ENCODE data around the gene CD180.

The CD180 gene

DNA sequence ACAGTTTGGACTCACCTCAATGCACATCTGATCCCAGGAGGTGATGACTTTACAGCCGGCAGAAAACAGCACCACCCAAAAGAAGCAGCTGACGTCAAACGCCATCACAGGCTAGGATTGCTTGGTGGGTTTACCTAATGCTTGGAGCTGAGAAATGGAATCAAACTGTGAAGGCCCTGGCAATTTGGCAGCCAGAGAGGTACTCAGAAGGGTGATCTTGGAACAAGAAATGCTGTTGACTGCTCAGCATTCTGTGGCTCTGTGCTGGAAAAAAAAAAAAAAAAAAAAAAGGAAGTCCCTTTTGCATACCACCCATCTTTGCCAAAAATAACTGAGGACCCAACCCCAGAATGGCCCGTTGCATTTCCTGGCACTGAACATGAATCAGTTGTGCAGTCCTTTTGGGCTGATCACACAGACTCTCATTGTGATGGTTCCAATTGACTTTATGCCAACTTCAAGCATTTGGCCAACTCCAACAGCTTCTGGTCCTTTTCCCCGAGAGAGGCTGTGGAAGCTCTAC is at the start of gene CD180:
CD180 (minus strand) TSS at position 263 of the 523 bp plus-strand sequence; CDS start at position 105, 158 bp downstream.
- Histone ChIP-seq H3K36me3 (ENCODE audit: insufficient read depth, low read length) (no peaks in the 10 kb centered on the region), H3K9ac (ENCODE audit: insufficient read length) (no peak within 1 kb of the TSS), H3K9me3 (ENCODE audit: low read depth, low read length) (no peaks in the 10 kb centered on the region), H3K27ac (no peak within 1 kb of the TSS), H3K4me3 (no peak within 1 kb of the TSS)
- DNase-seq (ENCODE audit: low read depth, low spot score) = no peak
- TF ChIP-seq POLR2AphosphoS5 (IDR thresholded peaks at IDR 0.05; ENCODE audit: borderline replicate concordance, low read depth, low read length) = no peak
- TF ChIP-seq EZH2 (IDR thresholded peaks at IDR 0.05) = no peak
- TF ChIP-seq FOXP2 (optimal IDR thresholded peaks at IDR 0.05; ENCODE audit: control extremely low read depth, extremely low read length, insufficient read depth) = no peak

DNA sequence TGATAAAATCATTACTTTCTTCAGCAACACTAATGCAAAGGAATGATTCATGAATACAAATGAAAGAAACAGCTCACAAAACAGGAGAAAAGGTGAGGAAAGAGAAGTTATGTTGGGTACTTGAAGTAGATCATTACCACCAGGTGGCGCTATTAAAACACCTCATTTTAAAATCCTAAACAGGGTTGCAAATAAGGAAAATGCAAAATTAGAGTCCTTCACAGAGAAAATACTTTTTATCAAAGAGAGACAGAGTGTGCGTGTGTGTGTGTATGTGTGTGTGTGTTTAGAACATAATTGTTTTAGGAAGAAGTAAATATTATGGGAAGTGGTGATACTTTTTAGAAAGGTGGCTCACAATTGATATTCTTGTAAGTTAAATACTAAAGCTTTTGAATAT is 49.5 kb upstream of the CD180 start:
- TF ChIP-seq EZH2 (IDR thresholded peaks at IDR 0.05) (no peak), POLR2AphosphoS5 (IDR thresholded peaks at IDR 0.05; ENCODE audit: borderline replicate concordance, low read depth, low read length) (0 out of 2 replicates have a peak, but pooled peaks have one; percentile 8), FOXP2 (optimal IDR thresholded peaks at IDR 0.05; ENCODE audit: control extremely low read depth, extremely low read length, insufficient read depth) (no peak)
- Histone ChIP-seq H3K9ac (ENCODE audit: insufficient read length) (peak overlapping the region; percentile 81), H3K9me3 (ENCODE audit: low read depth, low read length) (no peaks in the 10 kb centered on the region), H3K36me3 (ENCODE audit: insufficient read depth, low read length) (no peaks in the 10 kb centered on the region), H3K4me3 (peak overlapping the region; percentile 56), H3K27ac (peak overlapping the region; percentile 99)
- DNase-seq (ENCODE audit: low read depth, low spot score) = peak; percentile 99

DNA sequence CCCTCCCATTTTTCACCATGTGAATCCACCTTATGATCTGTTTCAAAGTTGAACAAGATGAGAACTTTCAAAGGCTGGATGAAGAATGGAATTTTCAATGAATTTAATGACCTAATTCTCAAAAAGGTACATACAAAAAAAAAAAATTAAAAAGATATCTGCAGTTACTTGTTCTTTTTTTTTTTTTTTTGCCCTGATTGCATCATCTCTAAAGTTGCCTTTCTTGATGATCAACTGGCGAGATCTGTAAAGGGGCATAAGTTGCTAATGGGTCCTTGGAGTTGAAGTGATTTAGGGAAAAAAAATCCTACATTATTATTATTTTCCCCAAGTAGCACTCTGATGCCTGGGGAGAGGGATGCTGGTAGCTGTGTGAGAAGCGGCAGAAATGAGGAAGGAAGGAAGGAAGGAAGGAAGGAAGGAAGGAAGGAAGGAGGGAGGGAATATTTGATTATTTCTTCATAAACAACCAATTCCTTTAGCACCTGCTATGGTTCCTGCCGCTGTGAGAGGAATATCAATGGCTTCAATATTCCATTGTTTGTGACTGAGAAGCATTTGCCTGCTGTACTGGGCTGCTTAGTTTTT is 48.8 kb upstream of the CD180 start:
- H3K4me3 ChIP-seq = peak overlapping the region; percentile 56
- peak overlapping the region; percentile 81 for H3K9ac ChIP-seq (ENCODE audit: insufficient read length)
- peak overlapping the region; percentile 99 for H3K27ac ChIP-seq
- no peaks in the 10 kb centered on the region for H3K9me3 ChIP-seq (ENCODE audit: low read depth, low read length)
- no peaks in the 10 kb centered on the region for H3K36me3 ChIP-seq (ENCODE audit: insufficient read depth, low read length)
- TF ChIP-seq FOXP2 (optimal IDR thresholded peaks at IDR 0.05; ENCODE audit: control extremely low read depth, extremely low read length, insufficient read depth) (peak; percentile 20), EZH2 (IDR thresholded peaks at IDR 0.05) (no peak), POLR2AphosphoS5 (IDR thresholded peaks at IDR 0.05; ENCODE audit: borderline replicate concordance, low read depth, low read length) (peak; percentile 52; the same call in 1 of the 2 replicates)
- peak; percentile 98 for DNase-seq (ENCODE audit: low read depth, low spot score)

DNA sequence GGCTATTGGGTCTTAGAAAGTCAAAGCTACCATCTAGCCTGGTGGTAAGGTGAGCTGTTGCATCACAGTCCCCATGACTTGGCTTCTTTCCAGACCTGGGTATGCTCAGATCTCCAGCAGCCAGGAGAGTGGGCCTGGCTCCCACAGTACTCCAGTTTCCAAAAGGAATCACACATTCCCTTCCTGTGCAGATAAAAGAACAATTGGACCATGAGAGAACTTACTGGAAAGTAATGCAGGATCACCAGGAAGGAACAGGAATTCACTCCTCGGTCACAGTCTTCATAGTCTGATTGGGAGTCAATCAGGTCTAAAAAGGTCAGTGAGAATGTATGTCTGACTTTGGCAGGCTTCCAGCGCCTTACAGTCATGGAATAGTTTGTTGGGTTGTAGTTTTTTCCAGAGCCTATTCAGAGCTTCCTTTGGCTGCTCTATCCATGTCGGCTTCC is 47.8 kb upstream of the CD180 start:
- peak overlapping the region; percentile 71 for H3K9ac ChIP-seq (ENCODE audit: insufficient read length)
- no peak overlapping the region for H3K4me3 ChIP-seq
- peak overlapping the region; percentile 99 for H3K27ac ChIP-seq
- no peaks in the 10 kb centered on the region for H3K9me3 ChIP-seq (ENCODE audit: low read depth, low read length)
- DNase-seq (ENCODE audit: low read depth, low spot score) = no peak
- H3K36me3 ChIP-seq (ENCODE audit: insufficient read depth, low read length) = no peaks in the 10 kb centered on the region
- TF ChIP-seq POLR2AphosphoS5 (IDR thresholded peaks at IDR 0.05; ENCODE audit: borderline replicate concordance, low read depth, low read length) (no peak), EZH2 (IDR thresholded peaks at IDR 0.05) (no peak), FOXP2 (optimal IDR thresholded peaks at IDR 0.05; ENCODE audit: control extremely low read depth, extremely low read length, insufficient read depth) (no peak)

DNA sequence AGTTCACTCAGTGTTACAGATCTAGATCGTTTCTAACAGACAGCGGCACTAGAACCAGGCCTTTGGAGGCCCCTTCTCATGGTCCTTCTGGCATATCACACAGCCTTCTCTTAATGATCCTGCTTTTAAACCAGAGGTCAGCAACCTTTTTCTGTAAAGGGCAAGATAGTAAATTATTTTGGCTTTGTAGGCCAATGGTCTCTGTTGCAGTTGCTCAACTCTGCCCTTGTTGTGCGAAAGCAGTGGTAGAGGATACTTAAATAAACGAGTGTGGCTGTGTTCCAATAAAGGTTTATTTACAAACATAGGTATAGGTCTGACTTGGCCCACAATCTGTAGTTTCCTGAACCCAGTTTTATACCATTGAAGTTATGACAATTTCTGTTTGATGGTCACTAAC is 47.3 kb upstream of the CD180 start:
- TF ChIP-seq POLR2AphosphoS5 (IDR thresholded peaks at IDR 0.05; ENCODE audit: borderline replicate concordance, low read depth, low read length) (no peak), EZH2 (IDR thresholded peaks at IDR 0.05) (no peak), FOXP2 (optimal IDR thresholded peaks at IDR 0.05; ENCODE audit: control extremely low read depth, extremely low read length, insufficient read depth) (no peak)
- no peaks in the 10 kb centered on the region for H3K36me3 ChIP-seq (ENCODE audit: insufficient read depth, low read length)

DNA sequence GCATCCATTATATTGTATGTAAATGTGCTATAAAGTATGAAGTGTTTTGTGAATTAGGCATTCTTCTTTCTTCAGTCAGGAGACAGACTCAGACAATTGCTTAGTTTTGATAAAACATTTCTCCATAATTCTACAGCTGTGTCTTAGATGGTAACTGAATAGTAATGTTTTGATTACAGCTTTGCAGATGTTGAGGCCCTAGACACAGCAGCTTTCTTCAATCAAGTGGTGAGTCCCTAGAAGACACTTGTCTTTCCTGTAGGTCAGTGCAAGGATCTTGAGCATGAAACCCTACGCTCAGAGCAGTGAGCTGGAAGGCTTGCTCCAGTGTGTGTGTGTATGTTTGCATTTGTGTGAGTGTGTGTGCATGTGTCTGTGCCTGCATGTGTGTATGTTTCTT is 46.8 kb upstream of the CD180 start:
- Histone ChIP-seq H3K9me3 (ENCODE audit: low read depth, low read length) (no peaks in the 10 kb centered on the region), H3K36me3 (ENCODE audit: insufficient read depth, low read length) (no peaks in the 10 kb centered on the region), H3K4me3 (no peak overlapping the region), H3K9ac (ENCODE audit: insufficient read length) (no peak overlapping the region), H3K27ac (peak overlapping the region; percentile 99)
- DNase-seq (ENCODE audit: low read depth, low spot score) = no peak
- no peak for TF ChIP-seq FOXP2 (optimal IDR thresholded peaks at IDR 0.05; ENCODE audit: control extremely low read depth, extremely low read length, insufficient read depth)
- TF ChIP-seq POLR2AphosphoS5 (IDR thresholded peaks at IDR 0.05; ENCODE audit: borderline replicate concordance, low read depth, low read length) = no peak
- TF ChIP-seq EZH2 (IDR thresholded peaks at IDR 0.05) = no peak

More for the DNA sequence above, 47.3 kb upstream of the CD180 start:
- DNase-seq (ENCODE audit: low read depth, low spot score) = no peak
- Histone ChIP-seq H3K9me3 (ENCODE audit: low read depth, low read length) (no peaks in the 10 kb centered on the region), H3K27ac (peak overlapping the region; percentile 99), H3K9ac (ENCODE audit: insufficient read length) (no peak overlapping the region), H3K4me3 (no peak overlapping the region)

DNA sequence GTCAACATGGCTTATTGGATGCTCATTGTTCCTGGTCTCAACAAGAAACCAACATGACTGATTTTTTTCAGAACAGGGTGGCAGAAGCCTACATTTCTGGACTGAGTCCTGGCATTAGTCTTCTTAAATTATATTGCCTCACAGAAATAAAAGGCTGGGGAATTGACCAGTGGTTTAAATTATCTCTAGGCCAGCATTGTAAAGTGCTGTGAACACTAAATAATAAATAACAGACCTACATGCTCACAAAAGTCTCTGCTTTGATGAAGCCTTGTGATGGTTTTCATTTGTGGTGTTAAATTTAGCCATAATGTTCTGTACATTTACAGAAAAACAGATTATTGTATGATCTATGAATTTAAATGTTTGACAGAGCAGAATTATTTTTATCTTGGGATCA is 44.7 kb upstream of the CD180 start:
- Histone ChIP-seq H3K27ac (peak overlapping the region; percentile 61), H3K36me3 (ENCODE audit: insufficient read depth, low read length) (no peaks in the 10 kb centered on the region), H3K9me3 (ENCODE audit: low read depth, low read length) (no peaks in the 10 kb centered on the region), H3K4me3 (no peak overlapping the region), H3K9ac (ENCODE audit: insufficient read length) (no peak overlapping the region)
- DNase-seq (ENCODE audit: low read depth, low spot score) = no peak
- no peak for TF ChIP-seq EZH2 (IDR thresholded peaks at IDR 0.05)
- TF ChIP-seq POLR2AphosphoS5 (IDR thresholded peaks at IDR 0.05; ENCODE audit: borderline replicate concordance, low read depth, low read length) = no peak
- no peak for TF ChIP-seq FOXP2 (optimal IDR thresholded peaks at IDR 0.05; ENCODE audit: control extremely low read depth, extremely low read length, insufficient read depth)

DNA sequence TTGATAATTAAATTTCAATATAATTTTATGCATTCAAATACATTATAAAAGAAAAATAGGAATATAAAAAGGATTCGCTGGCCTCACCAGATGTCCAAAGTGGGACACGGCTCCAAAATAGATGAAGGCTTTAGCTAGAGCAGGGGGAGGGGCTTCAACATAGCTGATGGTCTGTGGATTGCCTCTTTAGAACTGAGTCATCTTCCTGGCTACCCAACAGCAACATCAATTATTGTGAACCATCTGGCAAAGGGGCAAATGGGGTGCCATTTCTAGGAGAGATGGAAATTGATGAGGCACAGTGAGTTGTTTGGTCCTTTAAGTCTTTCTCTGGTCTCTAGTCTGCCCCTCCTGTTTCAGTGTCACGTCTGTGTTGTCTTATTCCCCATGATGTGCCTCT is 44.2 kb upstream of the CD180 start:
- Histone ChIP-seq H3K27ac (peak overlapping the region; percentile 61), H3K9ac (ENCODE audit: insufficient read length) (no peak overlapping the region), H3K4me3 (no peak overlapping the region), H3K36me3 (ENCODE audit: insufficient read depth, low read length) (no peaks in the 10 kb centered on the region), H3K9me3 (ENCODE audit: low read depth, low read length) (no peaks in the 10 kb centered on the region)
- no peak for DNase-seq (ENCODE audit: low read depth, low spot score)
- TF ChIP-seq POLR2AphosphoS5 (IDR thresholded peaks at IDR 0.05; ENCODE audit: borderline replicate concordance, low read depth, low read length) = no peak
- no peak for TF ChIP-seq FOXP2 (optimal IDR thresholded peaks at IDR 0.05; ENCODE audit: control extremely low read depth, extremely low read length, insufficient read depth)
- TF ChIP-seq EZH2 (IDR thresholded peaks at IDR 0.05) = no peak

Measured in SK-N-MC (cell line).